HEK293 (cell line): ENCODE results near the gene SOCS1.

ENCODE experiments used
- CTCF ChIP-seq: fragments of 450-650 bp; formaldehyde crosslinking; IDR thresholded peaks from 2 replicates; pipeline ENCODE4 v1.5.1; 2016; ENCODE audit warnings: missing biosample characterization, missing genetic modification characterization
- SP2 ChIP-seq: fragments of 450-650 bp; formaldehyde crosslinking; IDR thresholded peaks from 2 replicates; pipeline ENCODE4 v1.5.1; 2016; ENCODE audit warnings: missing biosample characterization, missing genetic modification characterization
- ZBTB1 ChIP-seq: fragments of 450-650 bp; formaldehyde crosslinking; IDR thresholded peaks from 2 replicates; pipeline ENCODE4 v1.5.1; 2016; ENCODE audit warnings: missing biosample characterization, missing genetic modification characterization

- TF ChIP-seq CTCF (tag by site-specific recombination) (no peak), SP2 (tag by site-specific recombination) (no peak), ZBTB1 (no peak)
These were observed 20.9 kb downstream of the SOCS1 start for GRCh38 chr16:11234884-11235702.
